ENCODE data around the gene TGFBR3.

The TGFBR3 gene

DNA sequence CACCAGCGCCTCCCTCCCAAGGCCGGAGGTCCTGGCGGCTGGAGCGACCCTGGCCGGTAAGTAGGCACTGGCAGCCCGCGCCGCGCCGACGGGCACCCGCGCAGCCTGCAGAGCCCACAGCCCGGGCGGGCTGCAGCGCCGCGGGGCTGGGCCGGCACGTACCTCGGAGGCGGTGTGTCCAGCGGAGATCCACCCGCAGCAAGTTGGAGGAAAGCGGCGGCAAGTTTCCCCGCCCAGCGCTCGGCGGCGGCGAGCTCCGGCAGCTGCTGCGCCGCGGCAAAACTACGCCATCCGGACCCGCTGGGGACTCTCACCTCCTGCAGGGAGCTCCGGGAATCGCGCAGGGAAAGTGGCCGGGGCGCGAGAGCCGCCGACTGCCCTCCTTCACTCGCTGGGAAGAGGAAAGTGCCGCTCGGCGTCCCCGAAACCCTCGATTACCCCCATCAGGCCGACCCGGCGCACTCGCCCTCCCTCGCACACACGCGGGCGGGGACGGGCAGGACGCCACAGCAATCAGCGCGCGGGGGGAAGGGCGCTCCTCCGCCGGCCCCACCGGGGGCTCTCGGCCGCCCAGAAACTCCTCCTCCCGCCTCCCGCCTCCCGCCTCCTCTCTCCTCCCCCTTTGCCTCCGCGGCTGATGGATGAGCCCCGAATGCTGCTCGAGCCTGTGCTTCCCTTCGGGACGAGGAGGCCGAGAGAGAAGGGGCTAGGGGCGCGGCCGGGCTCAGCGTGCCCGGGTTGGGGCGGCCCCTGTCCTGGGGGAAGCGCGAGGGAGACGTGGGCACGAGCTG is at the start of gene TGFBR3:
TSS of gene TGFBR3 (minus strand) at position 436 of the 791 bp plus-strand sequence. CDS start 24,620 bp downstream, outside the sequence.
- peak; percentile 90 for DNase-seq

DNA sequence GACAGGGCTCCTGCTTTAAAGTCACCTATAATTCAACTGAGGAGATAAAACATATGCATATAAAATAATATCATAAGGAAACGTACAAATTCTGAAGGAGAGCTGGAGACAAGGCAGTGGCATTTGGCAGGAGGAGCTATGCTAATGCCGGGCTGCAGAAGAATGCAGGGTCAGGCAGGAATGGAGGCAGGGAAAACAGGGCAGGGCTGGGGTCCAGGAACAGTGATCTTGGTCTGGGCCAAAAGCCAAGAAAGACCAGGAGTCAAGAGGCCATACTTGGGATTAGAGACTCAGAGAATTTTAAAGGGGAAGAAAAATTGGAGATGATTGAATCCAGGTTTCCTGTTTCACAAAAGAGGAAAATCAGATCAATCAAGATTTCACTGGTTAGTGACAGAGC is 43.3 kb upstream of the TGFBR3 start:
- DNase-seq, result peak; percentile 59

DNA sequence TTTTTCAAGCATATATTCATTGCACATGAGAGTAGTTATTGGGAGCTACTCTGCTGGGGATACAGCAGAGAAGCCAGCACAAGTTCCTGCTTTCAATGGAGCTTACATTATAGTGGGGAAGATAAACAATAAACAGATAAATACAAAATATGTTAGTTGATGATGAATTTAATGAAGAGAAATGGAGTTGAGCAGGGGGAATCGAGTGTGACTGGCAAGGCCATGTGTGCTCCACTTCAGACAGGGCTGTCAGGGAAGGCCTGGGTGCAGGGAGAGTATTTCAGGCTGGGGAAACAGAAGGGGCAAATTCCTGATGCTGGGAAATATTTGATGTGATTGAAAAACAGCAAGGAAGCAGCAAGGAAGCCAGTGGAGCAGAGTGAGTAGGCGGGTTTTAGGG is 42.1 kb upstream of the TGFBR3 start:
- DNase-seq, result no peak

DNA sequence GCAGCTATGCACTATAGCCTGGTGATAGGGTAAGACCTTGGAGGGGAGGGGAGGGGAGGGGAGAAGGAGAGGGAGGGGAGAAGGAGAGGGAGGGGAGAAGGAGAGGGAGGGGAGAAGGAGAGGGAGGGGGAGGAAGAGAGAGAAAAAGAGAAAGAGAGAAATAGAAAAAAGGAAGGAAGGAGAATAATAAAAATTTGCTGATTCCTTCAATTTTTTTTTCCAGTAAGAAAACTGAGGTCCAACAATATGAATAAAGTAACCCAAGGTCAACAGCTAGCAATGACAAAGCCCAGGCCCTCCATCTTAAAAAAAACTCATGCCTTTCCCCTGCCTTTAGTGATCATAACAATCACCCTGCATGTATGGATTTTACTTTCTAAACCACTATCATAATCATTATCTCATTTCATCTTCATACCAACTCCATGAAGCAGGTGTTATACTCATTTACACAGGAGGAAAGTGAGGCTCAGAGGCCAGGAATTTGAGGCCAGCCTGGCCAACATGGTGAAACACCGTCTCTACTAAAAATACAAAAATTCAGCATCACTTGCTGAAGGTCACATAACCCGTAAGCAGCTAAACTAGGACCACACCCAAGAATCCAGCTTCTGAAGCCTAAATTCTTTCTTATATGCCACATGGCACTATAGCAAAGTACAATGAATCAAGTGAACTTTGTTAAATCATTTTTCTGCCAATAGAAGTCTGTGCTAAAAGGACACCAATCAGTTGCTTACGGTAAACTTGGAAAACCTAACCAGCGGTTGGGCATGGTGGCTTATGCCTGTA is 39.9 kb upstream of the TGFBR3 start:
- DNase-seq, result no peak

DNA sequence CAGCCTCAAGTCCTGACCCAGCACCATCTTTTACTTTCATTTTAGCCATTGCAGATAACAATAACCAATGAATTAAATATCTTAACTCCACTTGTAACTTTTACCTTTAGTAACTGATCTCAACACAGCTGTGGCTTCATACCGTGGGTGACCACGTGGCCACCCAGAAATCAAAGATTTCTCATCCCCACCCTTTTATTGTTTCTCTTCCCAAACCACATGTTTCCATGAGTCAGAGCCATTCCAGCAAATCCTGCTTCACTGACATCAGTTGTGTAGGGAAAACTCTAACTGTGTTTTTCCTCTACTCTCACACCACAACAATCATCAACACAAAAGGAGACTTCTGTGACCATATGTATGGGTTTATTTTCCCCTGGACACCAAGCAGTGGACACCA is 38.2 kb upstream of the TGFBR3 start:
- DNase-seq, result no peak

DNA sequence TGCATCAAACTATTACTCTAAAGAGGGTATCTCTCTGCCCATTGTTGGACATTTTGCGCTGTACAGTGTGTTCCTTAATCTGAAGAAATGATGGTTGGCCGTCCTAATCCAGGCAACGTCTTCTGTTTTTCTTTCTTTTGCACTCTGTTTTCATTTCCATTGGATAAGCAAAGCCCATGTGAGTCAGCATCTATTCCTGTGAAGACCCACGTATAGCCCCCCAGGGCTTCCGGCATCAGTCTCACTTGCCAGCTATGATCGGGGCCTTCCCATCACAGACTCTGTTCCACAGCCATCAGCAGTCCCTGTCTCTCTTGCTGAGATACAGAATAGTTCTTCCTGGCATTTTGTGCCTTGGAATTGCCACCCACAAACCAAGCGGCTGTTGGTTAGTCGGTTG is 34.0 kb upstream of the TGFBR3 start:
- DNase-seq, result no peak

DNA sequence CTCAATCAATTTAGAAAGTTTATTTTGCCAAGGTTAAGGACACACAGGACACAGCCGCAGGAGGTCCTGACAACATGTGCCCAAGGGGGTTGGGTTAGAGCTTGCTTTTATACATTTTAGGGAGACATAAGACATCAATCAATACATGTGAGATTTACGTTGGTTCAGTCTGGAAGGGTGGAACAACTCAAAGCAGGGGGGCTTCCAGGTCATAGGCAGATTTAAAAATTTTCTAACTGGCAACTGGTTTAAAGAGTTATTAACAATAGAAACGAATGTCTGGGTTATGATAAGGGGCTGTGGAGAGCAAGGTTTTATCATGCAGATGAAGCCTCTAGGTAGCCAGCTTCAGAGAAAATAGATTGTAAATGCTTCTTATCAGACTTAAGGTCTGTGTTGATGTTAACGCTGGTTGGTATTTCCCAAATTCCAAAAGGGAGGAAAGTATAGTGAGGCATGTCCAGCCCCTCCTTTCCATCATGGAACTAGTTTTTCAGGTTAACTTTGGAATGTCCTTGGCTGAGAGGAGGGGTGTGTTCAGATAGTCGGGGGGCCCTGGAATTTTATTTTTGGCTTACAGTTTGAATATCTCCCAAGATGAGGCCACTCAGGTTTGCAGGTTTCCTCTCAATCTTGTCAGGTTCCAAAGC is 31.0 kb upstream of the TGFBR3 start:
- peak; percentile 52 for DNase-seq

DNA sequence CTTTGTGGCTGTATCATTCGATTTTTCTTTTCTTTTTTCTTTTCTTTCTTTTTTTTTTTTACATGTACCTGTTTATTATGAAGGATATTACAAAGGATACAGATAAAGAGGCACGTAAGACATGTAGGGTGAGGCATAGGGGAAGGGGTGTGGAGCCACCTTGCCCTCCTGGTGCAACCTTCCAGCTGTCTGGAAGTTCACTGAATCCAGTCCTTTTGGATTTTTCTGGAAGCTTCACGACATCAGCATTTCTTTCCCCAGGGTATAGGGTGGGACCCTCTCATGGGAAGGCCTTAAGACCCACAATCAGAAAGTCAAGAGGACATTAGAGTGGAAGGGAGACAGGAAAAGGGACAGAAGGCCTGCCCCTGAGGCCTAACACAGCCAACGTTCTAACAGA is 30.1 kb upstream of the TGFBR3 start:
- peak; percentile 15 for DNase-seq

DNA sequence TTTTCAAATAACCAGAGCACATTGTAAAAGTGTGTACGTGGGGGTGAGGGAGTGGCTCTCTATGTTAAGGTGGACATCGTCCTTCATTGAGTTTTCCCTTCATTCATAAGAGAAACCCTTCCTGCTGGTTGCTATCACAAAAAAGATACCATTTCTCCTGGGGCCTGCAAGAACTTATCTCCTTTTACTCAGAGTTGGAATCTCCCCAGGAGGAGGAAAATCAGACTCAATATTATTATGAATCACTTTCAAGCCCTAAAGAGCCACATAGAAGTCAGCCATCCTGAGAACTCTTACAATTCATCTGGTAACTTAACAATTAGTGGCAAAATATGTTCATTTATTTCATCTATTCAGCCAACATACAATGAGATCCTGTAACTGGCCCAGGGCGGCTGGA is 27.1 kb upstream of the TGFBR3 start:
- peak; percentile 4 for DNase-seq

DNA sequence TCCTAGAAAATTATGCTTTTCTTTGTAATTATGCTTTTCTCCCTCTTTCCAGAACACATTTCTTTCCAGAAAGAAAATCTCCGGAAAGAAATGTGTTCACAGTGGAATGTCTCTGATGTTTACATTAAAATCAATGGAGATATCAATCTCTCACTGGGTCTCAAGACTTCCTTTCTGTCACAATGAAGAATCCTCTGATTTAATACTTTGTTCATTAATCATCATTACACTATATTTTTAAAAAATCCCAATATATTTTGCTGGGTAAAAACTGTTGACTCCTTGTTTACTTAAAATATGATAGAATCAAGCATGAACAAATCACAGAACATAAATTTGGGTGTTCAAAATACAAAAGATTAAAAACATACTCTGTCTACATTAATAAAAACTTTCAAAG is 26.3 kb upstream of the TGFBR3 start:
- DNase-seq, result no peak

DNA sequence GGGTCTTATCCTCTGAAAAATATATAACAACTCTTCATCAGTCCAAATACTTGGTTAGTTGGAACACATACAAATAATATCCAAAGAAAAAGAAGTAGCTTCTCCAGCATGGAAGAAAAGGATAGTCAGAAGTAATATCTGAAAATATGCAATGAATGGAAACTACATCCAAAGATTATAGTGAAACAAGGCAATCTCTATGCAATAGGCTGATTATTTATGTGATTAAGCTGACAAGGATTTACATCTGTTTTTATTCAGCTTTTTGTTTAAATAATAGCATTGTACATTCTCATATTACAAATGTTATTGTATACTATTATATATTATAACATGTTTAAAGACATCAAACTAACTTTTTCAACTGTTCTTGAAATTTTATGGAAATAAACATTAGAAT is 15.3 kb upstream of the TGFBR3 start:
- DNase-seq, result no peak

DNA sequence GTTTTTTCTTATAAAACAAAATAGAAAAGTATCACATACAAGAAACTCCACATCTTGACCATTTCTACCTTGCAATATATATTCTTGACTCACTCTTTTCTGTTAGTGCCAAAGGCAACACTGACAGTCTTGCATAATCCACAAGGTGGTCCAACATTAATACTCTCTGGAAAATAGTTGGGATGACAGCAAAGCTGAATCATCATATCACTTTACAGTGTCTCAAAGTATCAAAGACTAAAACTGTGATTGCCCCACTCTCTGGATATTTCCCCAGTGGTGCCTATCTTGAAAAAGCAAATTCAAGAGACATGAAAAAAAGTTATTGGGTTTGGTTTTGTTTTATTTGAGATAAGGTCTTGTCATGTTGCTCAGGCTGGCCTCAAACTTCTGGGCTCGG is 14.6 kb upstream of the TGFBR3 start:
- DNase-seq, result no peak

DNA sequence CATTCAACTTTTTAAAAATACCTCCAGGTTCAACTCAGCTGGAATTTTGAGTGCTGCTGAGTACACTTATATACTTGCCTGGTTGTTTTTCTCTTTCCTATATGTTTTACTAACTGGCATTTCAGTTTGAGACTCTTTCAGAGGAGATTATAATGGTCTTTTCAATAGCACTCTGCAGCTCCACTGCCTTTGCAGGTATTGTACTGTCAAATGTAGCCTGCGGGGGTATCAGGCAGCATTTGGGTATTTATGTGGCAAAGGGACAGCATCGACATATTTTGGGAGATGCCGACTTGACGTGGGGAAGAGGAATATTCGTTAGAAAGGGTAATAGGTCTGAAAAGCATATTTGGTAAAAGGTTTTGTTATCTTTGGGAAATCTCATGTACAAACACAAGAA is 11.1 kb upstream of the TGFBR3 start:
- peak; percentile 11 for DNase-seq

DNA sequence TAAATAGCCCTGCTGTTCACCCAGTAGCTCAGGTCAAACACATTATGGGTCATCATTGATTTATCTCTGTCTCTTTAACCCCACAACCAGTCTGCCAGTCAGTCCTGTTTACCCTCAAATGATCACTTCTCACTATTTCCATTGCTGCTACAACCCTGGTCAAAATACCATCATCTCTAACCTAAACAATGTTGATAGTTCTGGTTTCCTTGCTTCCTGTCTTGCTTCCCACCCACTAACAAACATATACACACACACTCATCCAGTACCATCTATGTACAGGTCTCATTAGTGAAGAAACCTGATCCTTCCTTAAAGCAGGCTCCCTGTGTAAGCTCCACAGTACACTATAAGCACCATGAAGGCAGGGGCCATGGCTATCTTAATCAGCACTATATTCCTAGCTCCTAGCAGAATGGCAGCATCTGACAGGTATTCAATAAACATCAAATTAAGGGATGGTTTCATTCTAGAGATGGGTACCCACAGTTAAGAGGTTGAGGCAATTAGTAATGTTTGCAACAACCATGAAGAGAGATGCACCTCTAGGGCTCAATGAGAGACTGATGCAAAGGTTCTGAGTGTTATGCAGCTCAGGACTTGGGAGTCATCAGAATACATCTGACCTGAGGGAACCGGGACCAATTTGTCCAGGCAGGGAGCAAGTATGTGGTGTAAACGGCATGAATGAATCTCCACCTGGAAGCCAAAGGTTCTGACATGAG is 10.0 kb upstream of the TGFBR3 start:
- DNase-seq, result peak; percentile 17

DNA sequence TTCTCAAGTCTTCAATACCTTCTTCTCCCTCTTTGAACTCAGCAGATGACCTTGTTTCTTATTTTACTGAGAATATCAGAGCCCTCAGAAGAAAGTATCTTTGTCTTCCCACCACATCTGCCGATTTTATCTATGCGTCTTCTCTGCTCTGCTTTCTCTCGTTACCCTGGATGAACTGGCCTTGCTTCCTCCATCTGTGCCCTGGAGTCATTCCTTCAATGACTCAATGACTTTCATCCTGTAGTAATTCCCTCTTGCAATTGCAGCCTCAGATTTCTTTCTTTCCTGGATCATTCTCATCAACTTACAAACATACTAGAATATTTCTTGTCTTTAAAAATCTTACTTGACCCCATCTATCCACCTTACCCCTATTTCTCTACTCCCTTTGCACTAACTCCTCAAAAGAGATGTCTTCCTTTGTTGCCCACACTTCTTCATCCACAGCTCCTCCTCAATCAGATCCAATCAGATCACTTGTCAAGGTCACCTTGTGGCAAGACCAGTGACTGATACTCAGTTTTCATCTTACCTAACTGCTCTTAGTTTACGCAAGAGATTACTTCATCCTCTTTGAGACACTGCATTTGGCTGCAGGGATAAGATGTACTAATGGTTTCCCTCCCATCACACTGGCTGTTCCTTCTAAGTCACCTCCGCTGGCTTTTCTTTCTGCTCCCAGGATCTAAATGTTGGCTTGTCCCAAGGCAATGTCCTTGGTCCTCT is 8.2 kb upstream of the TGFBR3 start:
- peak; percentile 48 for DNase-seq

DNA sequence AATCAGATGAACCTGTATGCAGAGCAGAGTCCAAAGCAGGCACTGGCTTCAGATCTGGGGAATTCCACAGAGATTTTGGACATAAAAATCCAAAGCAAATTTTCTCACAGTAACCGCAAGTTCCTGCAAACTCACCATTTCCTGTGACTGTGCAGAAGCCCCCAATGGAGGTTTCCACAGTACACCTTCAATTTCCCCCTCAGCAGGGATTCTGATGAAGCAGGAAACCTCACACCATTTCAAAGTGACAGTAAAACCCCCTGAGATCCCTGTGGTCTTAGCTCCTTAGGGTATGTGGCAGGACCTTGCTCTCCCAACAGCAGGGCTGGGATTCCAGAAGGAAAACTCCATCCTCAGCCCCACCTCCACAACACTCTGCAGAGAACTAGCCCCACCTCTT is 6.0 kb upstream of the TGFBR3 start:
- peak; percentile 62 for DNase-seq

DNA sequence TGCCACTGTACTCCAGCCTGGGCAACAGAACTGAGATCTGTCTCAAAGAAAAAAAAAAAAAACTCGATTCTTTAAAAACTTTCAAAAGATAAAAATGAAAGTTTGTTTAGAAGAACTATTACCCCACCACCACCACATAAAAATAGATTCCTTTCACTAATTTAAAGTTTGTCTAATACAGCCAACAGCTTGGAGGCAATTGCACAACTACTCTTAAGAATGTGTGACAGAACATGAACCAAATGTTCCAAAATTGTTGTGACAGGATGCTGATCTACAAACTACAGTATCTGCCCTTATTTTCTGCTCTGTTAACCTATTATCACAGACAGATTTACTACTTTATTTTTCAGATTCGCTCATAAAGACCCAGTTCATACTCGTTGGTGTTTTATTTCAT is 5.5 kb upstream of the TGFBR3 start:
- no peak for DNase-seq

DNA sequence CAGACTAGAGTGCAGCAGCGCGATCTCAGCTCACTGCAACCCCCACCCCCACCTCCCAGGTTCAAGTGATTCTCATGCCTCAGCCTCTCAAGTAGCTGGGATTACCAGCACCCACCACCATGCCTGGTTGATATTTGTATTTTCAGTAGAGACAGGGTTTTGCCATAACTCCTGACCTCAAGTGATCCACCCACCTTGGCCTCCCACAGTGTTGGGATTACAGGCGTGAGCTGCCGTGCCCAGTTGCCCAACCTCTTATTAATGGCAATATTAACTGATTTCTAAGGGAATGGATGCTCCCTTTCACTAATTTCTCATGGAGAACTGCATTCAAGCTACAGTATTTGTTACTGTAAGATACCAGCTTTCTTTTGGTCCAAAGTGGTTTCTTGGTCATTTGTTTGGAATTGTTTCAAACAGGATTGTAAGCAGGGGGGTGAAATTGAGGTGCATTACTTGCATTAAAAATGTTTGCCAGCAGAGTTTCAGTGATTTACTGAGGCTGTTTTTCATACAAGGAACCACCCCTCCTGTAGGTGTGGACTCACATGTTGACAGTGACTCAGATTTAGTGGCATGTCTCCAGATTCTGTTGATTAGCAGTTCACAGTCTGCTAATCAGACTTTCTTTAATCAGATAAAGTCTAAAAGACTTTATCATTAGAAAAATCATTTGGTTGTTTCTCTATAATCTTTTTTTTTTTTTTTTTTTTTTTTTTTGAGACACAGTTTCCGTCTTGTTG is 3.9 kb upstream of the TGFBR3 start:
- peak; percentile 34 for DNase-seq

DNA sequence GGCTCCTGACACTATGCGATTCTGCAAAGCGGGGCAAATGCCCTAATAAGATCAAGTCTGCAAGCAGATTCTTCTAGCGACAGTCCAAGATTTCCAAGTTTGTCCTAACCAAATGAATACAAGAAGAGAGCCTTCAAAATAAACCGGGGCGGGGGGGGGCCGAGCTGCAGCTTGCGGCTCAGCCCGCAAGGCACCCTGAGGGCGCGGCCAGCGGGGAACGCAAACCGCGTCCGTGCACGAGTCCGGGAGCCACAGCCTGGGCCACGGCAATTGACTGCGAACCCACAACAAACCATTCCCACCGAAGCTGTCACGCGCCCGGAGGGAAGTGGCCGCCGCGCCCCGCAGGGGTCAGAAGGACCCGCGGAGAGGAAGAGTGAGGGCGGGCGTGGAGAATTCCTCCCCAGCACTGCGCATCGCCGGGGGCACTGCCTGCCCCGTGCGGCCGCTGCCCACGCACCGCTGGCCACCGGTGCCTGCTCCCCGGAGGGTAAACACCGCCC is 687 bp downstream of the TGFBR3 start:
- DNase-seq, result no peak

DNA sequence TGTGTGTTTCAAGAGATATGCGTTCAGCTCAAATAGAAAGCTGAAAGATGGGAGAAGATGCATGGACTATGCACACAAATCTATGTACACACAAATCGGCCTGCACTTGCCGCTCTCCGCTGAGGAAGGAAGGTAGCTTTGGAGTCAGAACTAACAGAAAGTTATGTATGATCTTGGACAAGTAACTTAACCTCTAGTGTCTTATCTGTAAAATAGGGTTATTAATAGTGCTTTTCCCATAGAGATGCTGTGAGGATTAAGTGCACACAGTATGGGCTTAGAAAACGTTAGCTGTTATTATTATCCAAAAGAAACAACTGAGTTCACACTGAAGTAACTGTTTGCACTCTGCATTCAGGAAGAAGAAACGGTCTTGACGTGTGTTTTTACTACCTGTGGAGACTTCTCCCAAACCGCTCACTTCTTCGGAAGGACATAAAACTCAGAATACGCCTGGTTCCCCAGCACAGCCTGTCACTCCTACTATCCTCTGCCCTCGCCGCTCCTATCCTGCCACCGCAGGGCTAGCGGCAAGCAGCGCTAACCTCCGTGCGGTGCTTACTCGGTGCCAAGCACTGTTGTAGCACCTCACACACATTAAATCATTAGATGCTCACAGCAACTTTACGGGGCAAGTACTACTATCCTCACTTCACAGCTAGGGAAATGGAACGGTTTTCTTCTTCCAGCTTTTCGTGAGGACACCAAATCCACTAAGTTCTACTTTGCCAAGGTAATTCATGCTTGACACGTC is 1.3 kb downstream of the TGFBR3 start:
- no peak for DNase-seq

DNA sequence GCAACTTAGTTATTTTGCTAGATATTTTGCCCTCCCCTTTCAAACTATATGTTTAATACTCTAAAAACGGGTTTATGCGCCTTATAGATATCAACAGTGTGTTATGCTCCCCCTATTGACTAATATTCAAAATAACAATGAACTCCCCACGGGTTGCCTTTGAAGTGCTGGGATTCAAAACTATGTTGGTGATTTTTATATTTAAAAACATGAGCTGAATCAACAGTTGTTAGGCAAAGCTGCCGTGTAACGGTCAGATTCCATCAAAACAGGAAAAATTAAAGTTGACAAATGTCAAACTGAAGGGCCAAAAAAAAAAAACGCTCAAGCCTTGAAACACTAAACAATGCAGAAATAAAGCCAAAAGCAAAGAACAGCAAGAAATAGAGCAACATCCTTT is 2.5 kb downstream of the TGFBR3 start:
- no peak for DNase-seq

All from islet precursor cell (in vitro differentiated cells).